ENCODE measurements around the gene CLIP3.
"Not testable (repeated sequence)": the region's sequence is repeated elsewhere in the genome, so short reads cannot be mapped to it uniquely, and the experiment has no call there.

Gene CLIP3

DNA sequence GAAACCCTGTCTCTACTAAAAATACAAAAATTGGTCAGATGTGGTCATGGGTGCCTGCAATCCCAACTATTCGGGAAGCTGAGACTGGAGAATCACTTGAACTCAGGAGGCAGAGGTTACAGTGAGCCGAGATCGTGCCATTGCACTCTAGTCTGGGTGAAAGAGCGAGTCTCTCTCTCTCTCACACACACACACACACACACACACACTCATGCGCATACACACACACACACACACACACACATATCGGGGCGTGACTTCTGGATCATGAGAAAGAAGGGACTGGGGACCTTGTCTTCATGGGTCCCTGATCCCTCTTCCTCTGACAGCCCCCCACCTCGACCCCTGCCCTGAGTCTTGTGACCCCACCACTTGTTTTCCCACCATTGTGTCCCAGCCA is 49.5 kb downstream of the CLIP3 start:
- DNase-seq (ENCODE audit: extremely low read depth in 1 of 2, low read depth in 1 of 2) = no peak

DNA sequence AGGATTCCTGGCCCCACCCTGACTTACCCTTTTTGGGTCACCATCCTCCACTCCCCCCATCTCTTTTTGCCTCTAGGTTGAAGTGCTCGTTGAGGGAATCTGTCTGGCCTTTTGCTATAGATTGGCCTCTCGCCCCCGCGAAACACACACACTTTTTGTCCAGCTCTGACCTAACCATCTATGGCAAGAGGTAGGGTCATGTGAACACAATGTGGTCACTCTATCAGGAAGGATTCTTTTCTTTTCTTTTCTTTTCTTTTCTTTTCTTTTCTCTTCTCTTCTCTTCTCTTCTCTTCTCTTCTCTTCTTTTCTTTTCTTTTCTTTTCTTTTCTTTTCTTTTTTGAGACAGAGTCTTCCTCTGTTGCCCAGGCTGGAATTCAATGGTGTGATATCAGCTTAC is 51.7 kb downstream of the CLIP3 start:
- not testable (repeated sequence) for DNase-seq (ENCODE audit: extremely low read depth in 1 of 2, low read depth in 1 of 2)

DNA sequence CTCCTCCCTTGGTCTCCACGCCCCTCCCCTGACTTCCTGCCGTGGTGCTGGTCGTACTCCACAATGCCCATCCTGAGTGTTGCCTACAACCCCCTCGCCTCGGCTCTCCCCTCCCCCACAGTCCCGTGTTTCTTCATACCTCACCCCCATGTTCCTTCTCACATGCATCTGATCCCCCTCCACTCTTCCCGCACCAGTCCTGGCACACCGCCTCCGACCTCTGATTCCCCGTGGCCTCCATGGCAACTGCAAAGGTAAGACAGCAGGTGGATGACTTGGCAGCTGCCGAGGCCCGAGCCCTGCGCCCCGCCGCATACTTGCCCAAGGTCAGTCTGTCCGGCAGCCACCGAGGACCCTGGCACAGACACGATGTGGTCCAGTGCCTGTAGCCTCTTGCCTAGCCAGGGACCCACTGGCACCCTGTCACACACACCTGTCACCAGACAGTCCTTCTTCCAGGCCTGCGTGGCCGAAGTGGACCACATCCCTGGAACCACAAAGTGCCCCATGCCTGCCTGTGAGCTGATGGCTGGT is 53.8 kb downstream of the CLIP3 start:
- DNase-seq (ENCODE audit: extremely low read depth in 1 of 2, low read depth in 1 of 2) = no peak

DNA sequence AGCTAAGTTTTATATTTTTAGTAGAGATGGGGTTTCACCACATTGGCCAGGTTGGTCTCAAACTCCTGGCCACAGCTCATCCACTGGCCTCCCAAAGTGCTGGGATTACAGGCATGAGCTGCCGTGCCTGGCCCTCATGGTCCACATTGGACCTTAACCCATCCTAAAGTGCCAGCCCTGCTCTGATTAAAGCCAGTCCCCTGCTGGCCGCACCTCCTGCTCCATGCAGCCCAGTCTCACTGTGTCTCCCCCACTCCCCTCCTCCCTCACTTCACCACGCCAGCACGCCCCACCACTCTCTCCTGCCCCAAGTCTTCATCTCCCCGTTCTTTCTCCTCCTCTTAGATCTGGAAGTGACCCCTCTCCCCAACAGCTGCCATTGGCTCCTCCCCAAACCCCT is 54.4 kb downstream of the CLIP3 start:
- DNase-seq (ENCODE audit: extremely low read depth in 1 of 2, low read depth in 1 of 2) = no peak

DNA sequence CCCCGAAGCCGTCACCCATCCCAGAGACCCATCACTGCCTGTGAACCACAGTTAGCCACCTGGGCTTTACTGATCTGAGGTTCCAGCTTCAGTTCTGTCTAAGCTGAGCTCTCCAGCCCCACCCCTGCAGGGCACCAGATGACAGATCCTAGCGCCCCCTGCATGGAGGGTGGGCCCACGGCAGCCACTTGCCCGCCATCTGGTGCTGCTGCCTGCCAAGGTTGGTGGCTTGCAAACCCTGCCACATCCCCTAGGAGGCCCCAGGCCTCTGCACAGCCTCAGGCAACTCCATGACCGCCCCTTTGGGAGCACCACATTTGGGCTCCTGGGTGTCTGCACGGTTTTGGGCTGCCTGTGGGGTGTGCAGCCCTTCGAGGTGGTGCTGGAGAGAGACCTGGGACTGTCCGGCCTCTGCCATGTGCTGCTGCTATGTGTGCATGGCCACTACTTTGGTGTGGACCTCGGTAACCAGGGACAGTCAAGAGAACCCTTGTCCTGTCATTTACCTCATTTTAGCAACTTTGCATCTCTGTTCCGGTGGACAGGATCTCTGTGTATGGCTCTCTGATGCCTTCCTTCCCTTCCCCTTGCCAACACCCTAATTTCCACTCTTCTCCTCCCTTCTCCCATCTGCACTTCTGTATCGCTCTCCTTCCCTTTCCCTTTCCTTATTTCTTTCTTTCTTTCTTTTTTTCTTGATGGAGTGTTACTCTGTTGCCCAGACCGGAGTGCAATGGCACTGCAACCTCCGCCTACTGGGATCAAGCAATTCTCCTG is 55.0 kb downstream of the CLIP3 start:
- DNase-seq (ENCODE audit: extremely low read depth in 1 of 2, low read depth in 1 of 2) = no peak

DNA sequence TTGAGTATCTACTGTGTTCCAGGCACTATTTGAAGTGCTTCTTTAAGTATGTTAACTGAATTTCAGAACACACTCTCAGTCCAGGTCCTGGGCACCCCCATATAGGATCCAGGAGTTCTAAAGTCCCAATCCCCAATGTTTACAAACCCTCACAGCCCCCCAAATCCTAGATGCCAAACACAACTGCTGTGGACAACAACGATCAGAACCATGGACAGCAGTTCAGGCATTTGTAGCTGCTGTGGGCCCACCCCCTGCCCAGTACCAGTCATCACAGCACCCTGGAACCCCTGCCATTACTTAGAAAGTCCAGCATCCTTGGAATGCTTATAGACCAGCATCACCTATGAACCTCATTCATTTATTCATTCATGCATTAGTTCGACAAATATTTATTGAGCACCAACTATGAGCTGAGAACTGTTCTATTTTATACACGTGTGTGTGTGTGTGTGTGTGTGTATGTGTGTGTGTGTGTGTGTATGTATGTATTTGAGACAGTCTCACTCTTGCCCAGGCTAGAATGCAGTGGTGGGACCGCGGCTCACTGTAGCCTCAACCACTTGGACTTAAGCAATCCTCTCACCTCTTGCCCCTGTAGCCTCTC is 57.0 kb downstream of the CLIP3 start:
- no peak for DNase-seq (ENCODE audit: extremely low read depth in 1 of 2, low read depth in 1 of 2)

DNA sequence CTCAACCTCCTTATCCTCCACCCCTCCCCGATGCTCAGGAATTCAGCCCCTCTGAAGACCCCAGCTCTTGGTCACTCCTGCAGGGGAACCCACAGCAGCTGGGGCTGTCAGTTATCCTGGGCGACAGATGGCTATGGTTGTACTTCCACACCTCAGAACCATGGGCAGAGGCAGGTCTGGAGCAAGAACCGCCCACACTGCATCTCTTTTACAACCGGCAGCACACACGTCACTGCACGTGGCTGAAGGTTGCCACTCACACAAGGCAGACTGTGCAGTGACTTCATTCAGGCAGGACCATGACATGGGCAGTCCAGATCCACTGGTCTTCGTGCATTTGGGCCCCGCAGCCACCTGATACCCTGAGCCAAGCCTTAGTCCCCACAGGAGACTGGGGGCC is 59.2 kb downstream of the CLIP3 start:
- no peak for DNase-seq (ENCODE audit: extremely low read depth in 1 of 2, low read depth in 1 of 2)

DNA sequence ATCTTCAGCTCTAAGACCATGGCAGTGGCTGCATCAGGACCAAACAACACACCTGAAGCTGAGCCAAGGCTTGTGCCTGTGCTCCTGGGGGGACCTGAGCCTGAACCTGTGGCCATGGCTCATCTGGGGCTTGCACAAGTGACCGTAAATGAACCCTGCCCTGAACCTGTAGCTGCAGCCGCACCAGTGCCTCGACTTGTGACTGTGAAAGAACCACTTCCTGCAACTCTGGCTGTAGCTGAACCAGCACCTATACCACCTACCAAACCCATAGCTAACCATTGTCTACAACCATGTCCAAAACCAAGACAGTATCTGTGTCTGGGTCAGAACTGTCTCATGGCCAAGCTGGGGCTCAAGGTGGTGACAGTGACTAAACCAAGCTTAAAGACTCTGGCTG is 65.9 kb downstream of the CLIP3 start:
- DNase-seq (ENCODE audit: extremely low read depth in 1 of 2, low read depth in 1 of 2) = no peak
